Measurements from ENCODE around the gene LILRB5. TPM values are rescaled to one million over a fixed set of nuclear protein-coding genes. Genes with fewer than 3 reads are reported as not detected.
"Not testable (repeated sequence)": the region's sequence is repeated elsewhere in the genome, so short reads cannot be mapped to it uniquely, and the experiment has no call there.

The LILRB5 gene
- polyA plus RNA-seq, 3 donors: 0.14 to 1.1 (median 0.17) TPM

DNA sequence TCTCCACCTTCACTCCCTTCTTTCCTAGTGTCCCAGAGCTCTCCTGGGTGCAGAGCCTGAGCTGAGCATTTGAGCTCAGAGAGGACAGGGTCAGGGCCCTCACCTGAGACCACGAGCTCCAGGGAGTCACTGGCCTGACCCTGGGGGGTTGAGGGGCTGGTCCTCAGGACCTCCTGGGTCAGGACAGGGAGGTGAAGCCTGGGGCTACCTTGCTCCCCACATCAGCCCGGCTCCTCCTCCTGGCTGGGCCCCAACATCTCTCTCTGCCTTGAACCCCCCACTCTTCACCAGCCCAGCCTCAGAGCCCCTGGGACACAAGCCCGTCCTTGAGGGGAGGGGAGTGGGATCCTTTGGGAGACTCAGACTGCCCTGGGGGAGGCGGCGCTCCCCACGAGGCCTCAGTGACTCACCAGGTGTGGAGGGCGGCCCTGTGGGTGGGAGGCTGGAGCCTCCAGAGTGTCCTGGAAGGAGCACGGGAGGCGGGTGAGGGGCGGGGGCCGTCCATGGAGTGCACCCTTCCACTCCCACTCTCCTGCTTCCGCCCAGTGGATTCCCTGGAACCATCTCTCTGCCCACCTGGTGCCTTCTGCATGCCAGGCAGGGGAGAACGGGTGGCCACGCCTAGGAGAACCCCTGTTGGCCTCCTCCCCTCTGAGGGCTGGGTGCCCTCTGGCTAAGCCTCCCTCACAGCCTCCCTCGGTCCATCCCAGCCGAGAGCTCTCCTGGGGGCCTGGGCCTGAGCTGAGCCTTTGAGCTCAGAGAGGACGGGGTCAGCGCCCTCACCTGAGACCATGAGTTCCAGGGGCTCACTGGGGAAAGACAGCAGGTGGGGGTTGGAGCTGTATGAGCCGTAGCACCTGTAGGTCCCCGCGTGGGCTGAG, 17.3 kb downstream of the LILRB5 start:
- intact Hi-C loops (cut with micrococcal nuclease); DNase-seq: not testable (repeated sequence)
- H3K4me3 Mint-ChIP-seq: peak overlapping the region in 1 of 2 donors; percentile 12

GRCh38 chr19:54233941-54234340, 23.1 kb downstream of the LILRB5 start:
- Histone ChIP-seq H3K4me3 (replicated peaks in 1 of 3; ENCODE audit: low read depth in 2 of 3, low read length in 3 of 3) (no peak overlapping the region), H3K79me2 (ENCODE audit: insufficient read depth, low read length) (no peaks in the 10 kb centered on the region), H3K27ac (ENCODE audit: low read depth in 1 of 2, low read length in 2 of 2) (no peak overlapping the region), H3K9ac (ENCODE audit: insufficient read depth, low read length, poor library complexity, severe bottlenecking) (no peak overlapping the region), H3K36me3 (replicated peaks in 1 of 2; ENCODE audit: control insufficient read depth in 1 of 2, insufficient read depth in 2 of 2, low read length in 2 of 2) (peaks cover 34% of the 10 kb centered on the region in 2 donors), H3K27me3 (ENCODE audit: control insufficient read depth in 2 of 2, insufficient read depth in 2 of 2, low read length in 2 of 2) (peaks cover 0 to 13% of the 10 kb centered on the region in 2 donors), H2AFZ (ENCODE audit: insufficient read depth, low read depth, low read length, poor library complexity, severe bottlenecking) (no peak overlapping the region), H3K9me3 (replicated peaks in 1 of 2; ENCODE audit: control insufficient read depth in 1 of 2, insufficient read depth in 1 of 2, low read length in 2 of 2) (no peaks in the 10 kb centered on the region), H4K20me1 (ENCODE audit: insufficient read depth, low read length) (no peaks in the 10 kb centered on the region), H3K4me1 (ENCODE audit: control insufficient read depth in 1 of 2, insufficient read depth in 2 of 2, low read length in 2 of 2) (peaks cover 20 to 33% of the 10 kb centered on the region in 2 donors), H3K4me2 (replicated peaks; ENCODE audit: extremely low read depth, low read length, poor library complexity, severe bottlenecking) (no peak overlapping the region)
- peaks cover 39% of the 10 kb centered on the region for H3K4me1 Mint-ChIP-seq
- H3K27ac Mint-ChIP-seq: peak overlapping the region in 1 of 7 donors; percentile 1
- H3K27me3 Mint-ChIP-seq (ENCODE audit: low read depth in 3 of 3): peaks cover 5 to 6% (median 6%) of the 10 kb centered on the region in 3 donors
- WGBS (ENCODE audit: insufficient coverage): 100% methylated on average over 3 of the region's 5 CpGs
- H3K4me3 Mint-ChIP-seq: no peak overlapping the region
- peaks cover 0 to 4% (median 3%) of the 10 kb centered on the region in 7 donors for H3K9me3 Mint-ChIP-seq
- H3K36me3 Mint-ChIP-seq: peaks cover 33 to 49% of the 10 kb centered on the region in 2 donors
- TF ChIP-seq, protein P1, sequence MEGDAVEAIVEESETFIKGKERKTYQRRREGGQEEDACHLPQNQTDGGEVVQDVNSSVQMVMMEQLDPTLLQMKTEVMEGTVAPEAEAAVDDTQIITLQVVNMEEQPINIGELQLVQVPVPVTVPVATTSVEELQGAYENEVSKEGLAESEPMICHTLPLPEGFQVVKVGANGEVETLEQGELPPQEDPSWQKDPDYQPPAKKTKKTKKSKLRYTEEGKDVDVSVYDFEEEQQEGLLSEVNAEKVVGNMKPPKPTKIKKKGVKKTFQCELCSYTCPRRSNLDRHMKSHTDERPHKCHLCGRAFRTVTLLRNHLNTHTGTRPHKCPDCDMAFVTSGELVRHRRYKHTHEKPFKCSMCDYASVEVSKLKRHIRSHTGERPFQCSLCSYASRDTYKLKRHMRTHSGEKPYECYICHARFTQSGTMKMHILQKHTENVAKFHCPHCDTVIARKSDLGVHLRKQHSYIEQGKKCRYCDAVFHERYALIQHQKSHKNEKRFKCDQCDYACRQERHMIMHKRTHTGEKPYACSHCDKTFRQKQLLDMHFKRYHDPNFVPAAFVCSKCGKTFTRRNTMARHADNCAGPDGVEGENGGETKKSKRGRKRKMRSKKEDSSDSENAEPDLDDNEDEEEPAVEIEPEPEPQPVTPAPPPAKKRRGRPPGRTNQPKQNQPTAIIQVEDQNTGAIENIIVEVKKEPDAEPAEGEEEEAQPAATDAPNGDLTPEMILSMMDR (IDR thresholded peaks at IDR 0.05): no peak
- intact Hi-C loops (cut with micrococcal nuclease): loop anchor here in 1 of 2 donors (5.0 kb wide), 1 partner anchor 67 kb away; no protein-coding TSS in a partner anchor
- DNase-seq: no peak

More for the DNA sequence above, 17.3 kb downstream of the LILRB5 start:
- not testable (repeated sequence) for H3K9ac ChIP-seq (ENCODE audit: insufficient read depth, low read length, poor library complexity, severe bottlenecking); H3K9me3 Mint-ChIP-seq; H3K27me3 ChIP-seq (ENCODE audit: control insufficient read depth in 2 of 2, insufficient read depth in 2 of 2, low read length in 2 of 2); H3K9me3 ChIP-seq (replicated peaks in 1 of 2; ENCODE audit: control insufficient read depth in 1 of 2, insufficient read depth in 1 of 2, low read length in 2 of 2); H2AFZ ChIP-seq (ENCODE audit: insufficient read depth, low read depth, low read length, poor library complexity, severe bottlenecking); H4K20me1 ChIP-seq (ENCODE audit: insufficient read depth, low read length); H3K4me3 ChIP-seq (replicated peaks in 1 of 3; ENCODE audit: low read depth in 2 of 3, low read length in 3 of 3); H3K79me2 ChIP-seq (ENCODE audit: insufficient read depth, low read length); H3K27me3 Mint-ChIP-seq (ENCODE audit: low read depth in 3 of 3)
- peaks cover 59% of the 10 kb centered on the region for H3K4me1 Mint-ChIP-seq
- Histone ChIP-seq H3K4me1 (ENCODE audit: control insufficient read depth in 1 of 2, insufficient read depth in 2 of 2, low read length in 2 of 2) (peaks cover 51 to 60% of the 10 kb centered on the region in 2 donors), H3K4me2 (replicated peaks; ENCODE audit: extremely low read depth, low read length, poor library complexity, severe bottlenecking) (peak overlapping the region; percentile 19), H3K27ac (ENCODE audit: low read depth in 1 of 2, low read length in 2 of 2) (peak overlapping the region in 1 of 2 donors; percentile 9), H3K36me3 (replicated peaks in 1 of 2; ENCODE audit: control insufficient read depth in 1 of 2, insufficient read depth in 2 of 2, low read length in 2 of 2) (peaks cover 43 to 46% of the 10 kb centered on the region in 2 donors)
- WGBS (ENCODE audit: insufficient coverage): 92% methylated on average over 7 of the region's 21 CpGs
- peaks cover 50 to 55% of the 10 kb centered on the region in 2 donors for H3K36me3 Mint-ChIP-seq
- peak overlapping the region in 5 of 7 donors; percentile 54 to 88 (median 76) for H3K27ac Mint-ChIP-seq

Data from CD14-positive monocyte (primary cell).